Effector memory CD4-positive, alpha-beta T cell (primary cell): ENCODE data around the gene PPP2R5C.

Experiments
- DNase-seq, 3 donors: peaks; one replicate each; pipeline ENCODE4 v3.0.0-alpha.2; 2020
- H3K27ac ChIP-seq: 2 replicates; pipeline ENCODE4 v1.7.0; 2013; ENCODE audit warnings: mild to moderate bottlenecking, low read length, moderate library complexity; ENCODE audit not compliant: insufficient read depth, poor library complexity, severe bottlenecking
- H3K27me3 ChIP-seq: replicated peaks from 2 replicates; pipeline ENCODE4 v1.7.0; 2013; ENCODE audit warnings: mild to moderate bottlenecking, low read length; ENCODE audit not compliant: insufficient read depth, control insufficient read depth, poor library complexity, severe bottlenecking
- H3K36me3 ChIP-seq: 2 replicates; pipeline ENCODE4 v1.7.0; 2013; ENCODE audit warnings: mild to moderate bottlenecking, low read length, moderate library complexity; ENCODE audit not compliant: control insufficient read depth, insufficient read depth
- H3K4me1 ChIP-seq: 2 replicates; pipeline ENCODE4 v1.7.0; 2013; ENCODE audit warnings: low read length, mild to moderate bottlenecking; ENCODE audit not compliant: control insufficient read depth, insufficient read depth, poor library complexity, severe bottlenecking
- H3K4me3 ChIP-seq: 2 replicates; pipeline ENCODE4 v1.7.0; 2013; ENCODE audit warnings: low read length, low read depth, mild to moderate bottlenecking; ENCODE audit not compliant: insufficient read depth, poor library complexity, severe bottlenecking
- H3K9me3 ChIP-seq: 2 replicates; pipeline ENCODE4 v1.7.0; 2013; ENCODE audit warnings: mild to moderate bottlenecking, low read length, moderate library complexity; ENCODE audit not compliant: control insufficient read depth

The PPP2R5C gene

DNA sequence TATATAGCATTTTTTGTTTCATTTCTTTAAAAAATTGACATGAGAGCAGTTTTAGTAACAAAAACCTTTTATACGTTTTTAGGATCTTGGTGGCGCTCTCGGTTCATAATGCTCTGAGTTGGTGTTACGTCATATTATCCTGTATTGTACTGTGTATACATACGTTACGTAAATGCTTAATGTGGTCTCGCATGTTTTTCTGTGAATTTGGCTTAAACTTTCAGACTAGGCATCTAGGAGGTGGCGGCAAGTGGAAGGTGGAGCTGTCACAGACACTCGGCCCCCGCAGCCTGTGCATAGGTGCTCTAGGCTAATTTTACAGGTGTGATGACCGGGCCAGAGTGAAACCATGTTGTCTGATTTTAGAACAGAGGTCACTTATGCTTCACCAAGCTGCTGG lies 60.0 kb downstream of the PPP2R5C start:
- Histone ChIP-seq H3K9me3 (no peaks in the 10 kb centered on the region), H3K27ac (peak overlapping the region; percentile 99), H3K27me3 (no peaks in the 10 kb centered on the region), H3K36me3 (no peaks in the 10 kb centered on the region), H3K4me3 (no peak overlapping the region), H3K4me1 (peaks cover 59% of the 10 kb centered on the region)
- DNase-seq: peak; percentile 58 to 61 (median 58)

DNA sequence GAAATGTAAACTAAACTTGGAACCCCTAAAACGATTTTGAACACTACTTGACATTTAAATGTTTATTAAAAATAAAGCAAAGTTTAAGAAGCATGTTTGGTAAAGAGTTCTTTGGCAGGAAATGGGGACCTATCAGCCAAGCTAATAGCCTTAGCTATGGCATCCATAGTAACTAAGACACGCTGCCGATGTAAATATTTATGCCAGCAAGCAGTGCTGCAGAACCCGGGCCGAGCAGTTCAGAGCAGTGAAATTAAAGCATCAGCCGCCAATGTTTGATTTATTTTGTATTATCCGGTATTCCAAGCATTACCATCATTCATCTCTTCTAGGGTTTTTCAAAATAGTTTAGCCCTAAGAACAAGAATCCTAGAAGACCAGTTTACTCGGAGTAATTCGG lies 61.6 kb downstream of the PPP2R5C start:
- H3K36me3 ChIP-seq: no peaks in the 10 kb centered on the region
- H3K27me3 ChIP-seq: no peaks in the 10 kb centered on the region
- H3K4me3 ChIP-seq: peak overlapping the region; percentile 42
- H3K9me3 ChIP-seq: no peaks in the 10 kb centered on the region
- peak overlapping the region; percentile 99 for H3K27ac ChIP-seq
- peaks cover 65% of the 10 kb centered on the region for H3K4me1 ChIP-seq
- DNase-seq: no peak

DNA sequence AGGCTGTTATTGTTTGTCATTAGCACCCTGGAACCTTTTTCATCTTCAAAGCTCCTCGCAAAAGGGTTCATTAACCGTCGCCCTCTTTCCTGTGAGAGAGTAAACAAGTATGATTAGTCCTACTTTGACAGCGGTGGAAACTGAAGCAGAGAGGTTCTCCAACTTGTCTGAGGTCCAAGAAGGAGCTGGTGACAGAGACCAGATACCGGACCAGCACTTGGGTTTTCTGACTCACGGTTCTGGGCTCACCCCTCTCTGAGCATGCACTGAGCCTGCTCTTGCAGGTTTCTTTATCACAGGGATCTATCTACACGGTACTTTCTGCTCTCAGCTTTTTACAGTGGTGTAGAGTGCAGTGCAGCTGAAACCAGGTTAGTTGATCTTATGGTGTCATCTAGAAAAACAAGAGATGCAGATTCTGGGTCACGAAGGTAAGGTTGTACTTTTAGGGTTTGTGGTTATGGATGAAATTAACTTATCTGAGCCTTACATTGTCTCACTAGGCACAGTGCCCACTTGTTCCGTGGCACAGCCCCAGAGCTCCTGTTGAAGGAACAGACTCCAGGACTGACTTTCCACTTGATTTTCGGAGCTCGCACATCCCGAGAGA lies 62.1 kb downstream of the PPP2R5C start:
- peak; percentile 65 to 71 (median 70) for DNase-seq
- Histone ChIP-seq H3K4me3 (peak overlapping the region; percentile 42), H3K27me3 (no peaks in the 10 kb centered on the region), H3K4me1 (peaks cover 64% of the 10 kb centered on the region), H3K9me3 (no peaks in the 10 kb centered on the region), H3K36me3 (no peaks in the 10 kb centered on the region), H3K27ac (peak overlapping the region; percentile 99)

DNA sequence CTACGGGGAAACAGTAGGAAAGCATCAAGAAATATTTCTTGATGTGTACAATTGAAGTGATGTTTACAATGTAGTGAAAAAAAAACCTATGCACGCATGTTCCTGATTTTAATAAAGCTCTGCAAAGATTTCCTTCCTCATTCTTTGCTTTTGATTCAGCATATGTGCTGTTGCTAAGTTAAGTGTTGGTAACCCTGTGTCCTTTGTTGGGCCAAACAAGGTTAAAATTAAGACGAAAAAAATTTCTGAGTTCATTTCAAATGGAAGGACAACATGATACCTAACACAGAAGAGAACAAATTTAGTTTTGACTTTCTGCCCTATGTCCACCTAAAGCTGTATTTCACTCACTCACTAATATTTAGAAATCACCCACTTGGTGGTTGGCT lies 62.8 kb downstream of the PPP2R5C start:
- Histone ChIP-seq H3K9me3 (no peaks in the 10 kb centered on the region), H3K27me3 (no peaks in the 10 kb centered on the region), H3K27ac (peak overlapping the region; percentile 99), H3K4me1 (peaks cover 64% of the 10 kb centered on the region), H3K4me3 (peak overlapping the region; percentile 42), H3K36me3 (peaks cover 7% of the 10 kb centered on the region)
- DNase-seq: no peak

DNA sequence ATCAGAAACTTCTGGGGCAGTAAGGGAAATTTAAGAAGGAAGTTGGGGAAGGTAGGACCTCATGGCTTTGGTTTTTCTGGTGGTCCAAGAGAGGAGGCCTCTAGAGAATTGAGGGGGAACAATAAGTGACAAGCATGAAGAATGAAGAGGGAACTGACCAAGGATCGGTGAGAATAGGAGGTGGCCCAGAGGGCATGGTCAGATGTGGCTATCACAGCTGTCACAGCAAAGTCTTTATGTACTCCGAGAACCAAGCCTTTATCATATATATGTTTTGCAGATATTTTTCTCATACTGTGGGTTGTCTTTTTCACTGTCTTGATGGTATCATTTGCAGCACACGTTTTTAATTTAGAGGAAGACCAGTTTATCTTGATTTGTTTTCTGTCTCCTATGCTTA lies 64.3 kb downstream of the PPP2R5C start:
- DNase-seq: no peak
- H3K4me1 ChIP-seq: peaks cover 70% of the 10 kb centered on the region
- H3K4me3 ChIP-seq: peak overlapping the region; percentile 42

DNA sequence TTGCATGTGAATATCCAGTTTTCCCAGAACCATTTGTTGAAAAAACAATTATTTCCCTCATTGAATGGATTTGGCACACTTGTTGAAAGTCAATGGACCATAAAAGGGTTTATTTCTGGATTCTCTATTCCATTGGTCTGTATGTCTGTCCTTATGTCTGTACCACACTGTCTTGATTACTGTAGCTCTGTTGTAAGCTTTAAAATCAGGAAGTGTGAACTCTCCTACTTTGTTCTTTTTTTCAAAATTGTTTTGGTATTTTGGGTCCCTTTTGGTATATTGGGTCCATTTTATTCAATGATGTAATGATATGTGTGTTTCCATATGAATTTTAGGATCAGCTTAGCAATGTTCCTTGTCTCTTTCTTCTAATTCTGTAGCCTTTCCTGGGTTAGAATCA lies 64.8 kb downstream of the PPP2R5C start:
- no peak for DNase-seq
- H3K4me3 ChIP-seq: peak overlapping the region; percentile 42
- H3K27ac ChIP-seq: peak overlapping the region; percentile 99

More for the DNA sequence above, 64.3 kb downstream of the PPP2R5C start:
- no peaks in the 10 kb centered on the region for H3K27me3 ChIP-seq
- peak overlapping the region; percentile 99 for H3K27ac ChIP-seq
- no peaks in the 10 kb centered on the region for H3K9me3 ChIP-seq
- H3K36me3 ChIP-seq: peaks cover 21% of the 10 kb centered on the region

DNA sequence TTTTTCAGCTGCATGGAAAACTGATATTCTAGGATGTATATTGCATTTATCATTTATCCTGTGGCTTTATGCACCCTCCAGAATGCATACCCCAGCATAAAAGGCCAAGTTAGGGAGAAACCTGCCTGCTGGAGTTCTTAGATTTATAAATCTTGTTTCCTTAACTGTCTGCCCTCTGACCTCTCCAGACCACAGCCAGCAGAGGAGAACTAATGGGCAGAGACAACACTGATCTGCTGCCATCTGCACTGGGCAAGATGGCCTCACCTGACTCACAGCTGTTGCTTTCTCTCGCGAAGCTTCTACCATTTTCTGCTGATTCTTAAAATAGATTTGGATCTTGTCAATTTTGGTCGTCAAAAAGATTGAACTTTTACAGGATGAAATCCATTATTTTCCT lies 65.8 kb downstream of the PPP2R5C start:
- Histone ChIP-seq H3K27ac (peak overlapping the region; percentile 99), H3K4me3 (no peak overlapping the region), H3K27me3 (no peaks in the 10 kb centered on the region), H3K4me1 (peaks cover 71% of the 10 kb centered on the region), H3K36me3 (peaks cover 23% of the 10 kb centered on the region), H3K9me3 (no peaks in the 10 kb centered on the region)
- no peak for DNase-seq

More for the DNA sequence above, 64.8 kb downstream of the PPP2R5C start:
- Histone ChIP-seq H3K9me3 (no peaks in the 10 kb centered on the region), H3K27me3 (no peaks in the 10 kb centered on the region), H3K36me3 (peaks cover 21% of the 10 kb centered on the region), H3K4me1 (peaks cover 76% of the 10 kb centered on the region)

DNA sequence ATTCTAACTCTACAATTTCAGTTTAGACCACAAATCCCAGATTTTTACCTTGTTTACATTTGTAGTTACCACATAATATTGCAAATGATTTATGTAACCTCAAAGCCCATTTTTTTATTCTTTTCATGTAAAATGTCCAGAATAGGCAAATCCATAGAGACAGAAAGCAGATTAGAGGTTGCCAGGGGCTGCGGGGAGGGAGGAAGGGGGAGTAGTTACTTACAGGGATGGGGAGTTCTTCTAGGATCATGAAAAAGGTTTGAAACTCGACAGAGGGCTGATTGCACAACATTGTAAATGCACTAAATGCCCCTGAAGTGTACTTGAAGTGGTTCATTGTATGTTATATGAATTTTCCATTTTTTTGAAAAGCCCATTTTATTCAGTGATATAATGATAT lies 66.5 kb downstream of the PPP2R5C start:
- no peak for DNase-seq
- Histone ChIP-seq H3K4me1 (peaks cover 65% of the 10 kb centered on the region), H3K4me3 (no peak overlapping the region), H3K9me3 (no peaks in the 10 kb centered on the region), H3K27me3 (no peaks in the 10 kb centered on the region), H3K36me3 (peaks cover 30% of the 10 kb centered on the region), H3K27ac (peak overlapping the region; percentile 99)

DNA sequence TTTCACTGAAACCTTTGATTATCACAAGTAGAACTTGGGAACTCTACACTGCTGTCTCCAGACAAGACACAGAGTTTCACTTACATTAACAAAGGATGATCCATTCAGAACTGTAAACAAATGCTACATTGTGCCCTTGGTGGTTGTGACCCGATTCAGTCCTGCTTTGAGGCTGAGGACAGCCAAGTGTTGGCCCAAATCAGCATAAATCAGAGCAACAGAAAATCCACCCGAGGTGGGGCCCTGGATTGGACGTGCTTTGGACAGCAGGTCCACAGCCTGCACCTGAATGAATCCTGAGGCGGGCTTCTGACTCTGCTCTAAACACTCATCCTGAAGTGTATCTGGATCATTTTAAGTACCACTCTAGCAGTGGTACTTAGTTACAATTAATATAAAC lies 68.8 kb downstream of the PPP2R5C start:
- no peak for DNase-seq
- Histone ChIP-seq H3K27me3 (no peaks in the 10 kb centered on the region), H3K9me3 (no peaks in the 10 kb centered on the region), H3K27ac (peak overlapping the region; percentile 31), H3K4me3 (no peak overlapping the region), H3K4me1 (peaks cover 68% of the 10 kb centered on the region), H3K36me3 (peaks cover 42% of the 10 kb centered on the region)

DNA sequence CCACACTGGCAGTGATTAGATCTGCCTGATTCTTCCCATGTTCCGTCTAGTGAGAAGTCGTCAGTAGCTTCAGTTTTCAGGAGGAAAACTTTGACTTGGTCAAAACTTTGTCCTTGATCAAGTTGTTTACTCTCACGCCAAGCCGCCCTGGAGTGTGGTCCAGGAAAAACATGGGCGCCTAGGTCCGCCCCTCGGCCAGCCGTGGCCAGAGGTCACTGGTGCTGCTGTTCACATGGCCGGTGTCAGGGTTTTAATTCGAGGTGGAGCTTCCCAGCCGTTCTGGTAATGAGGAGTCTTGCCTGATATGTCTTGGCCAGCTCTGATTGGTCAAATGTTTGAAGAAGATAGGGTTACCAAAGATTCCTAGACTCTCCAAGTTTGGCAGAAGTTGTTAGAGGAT lies 71.5 kb downstream of the PPP2R5C start:
- H3K27ac ChIP-seq: peak overlapping the region; percentile 9
- peaks cover 46% of the 10 kb centered on the region for H3K36me3 ChIP-seq
- DNase-seq: no peak
- no peaks in the 10 kb centered on the region for H3K9me3 ChIP-seq
- no peak overlapping the region for H3K4me3 ChIP-seq
- no peaks in the 10 kb centered on the region for H3K27me3 ChIP-seq
- peaks cover 60% of the 10 kb centered on the region for H3K4me1 ChIP-seq
